H1 (cell line): ENCODE results near the gene CD59. TPM values are rescaled to one million over a fixed set of nuclear protein-coding genes. Genes with fewer than 3 reads are reported as not detected.
A peak's percentile ranks its signal among the peaks of the same experiment; 100 is the strongest.

Experiments
- CTCF ChIA-PET: fragments of 300-600 bp; sonication (Branson Sonifier 250); formaldehyde crosslinking; loops from one replicate; lab custom pipeline; 2021; ENCODE audit not compliant: partially characterized antibody; lab: Charles Lee
- POLR2A ChIA-PET: fragments of 300-600 bp; sonication (Branson Sonifier 250); formaldehyde crosslinking; loops from one replicate; lab custom pipeline; 2021; ENCODE audit warnings: inconsistent platforms; ENCODE audit not compliant: partially characterized antibody; lab: Charles Lee
- DNase-seq, 2 experiments: peaks; one replicate each; pipeline versions ENCODE4 v3.0.0 to v3.0.0-alpha.2; 2010 to 2022; ENCODE audit warnings: low spot score in 2 of 2, low read depth in 1 of 2, mixed read lengths in 1 of 2
- FAIRE-seq: peaks from 2 replicates; lab custom pipeline; 2011; peaks lifted over from hg19 to GRCh38; lab: Jason Lieb, UNC
- H2AFZ ChIP-seq: 2 replicates; pipeline ENCODE4 v1.8.1; 2012; ENCODE audit warnings: low read length, inconsistent platforms
- H2AK5ac ChIP-seq: 2 replicates; pipeline ENCODE4 v1.6.1; 2013; ENCODE audit warnings: low read depth, low read length
- H2BK120ac ChIP-seq: replicated peaks from 2 replicates; pipeline ENCODE3; 2013; ENCODE audit warnings: low read depth, low read length, inconsistent platforms
- H2BK12ac ChIP-seq: 2 replicates; pipeline ENCODE4 v1.6.1; 2013; ENCODE audit warnings: low read depth, low read length
- H2BK15ac ChIP-seq: 2 replicates; pipeline ENCODE4 v1.6.1; 2013; ENCODE audit warnings: low read length
- H2BK20ac ChIP-seq: 2 replicates; pipeline ENCODE4 v1.6.1; 2013; ENCODE audit warnings: low read length
- H2BK5ac ChIP-seq: 2 replicates; pipeline ENCODE4 v1.6.1; 2013; ENCODE audit warnings: low read depth, low read length
- H3K14ac ChIP-seq: 2 replicates; pipeline ENCODE4 v1.6.1; 2013; ENCODE audit warnings: inconsistent platforms; ENCODE audit not compliant: insufficient read length
- H3K18ac ChIP-seq: 2 replicates; pipeline ENCODE4 v1.6.1; 2013; ENCODE audit warnings: low read length; ENCODE audit errors: extremely low read depth
- H3K23ac ChIP-seq: 2 replicates; pipeline ENCODE4 v1.6.1; 2013; ENCODE audit warnings: inconsistent platforms; ENCODE audit not compliant: insufficient read length
- H3K23me2 ChIP-seq: 2 replicates; pipeline ENCODE4 v1.6.1; 2013; ENCODE audit warnings: low read depth, low read length
- H3K27ac ChIP-seq: 2 replicates; pipeline ENCODE4 v1.6.1; 2011; ENCODE audit warnings: low read depth, low read length, inconsistent platforms
- H3K27me3 ChIP-seq, 4 experiments: replicated peaks in 1 of 4; 1 replicate in 1 of 4; 2 replicates in 3 of 4; pipeline versions ENCODE4 v1.6.1 to v1.8.1; 2011 to 2013; ENCODE audit warnings: low read length in 3 of 4, mild to moderate bottlenecking in 3 of 4, inconsistent platforms in 2 of 4, mixed read lengths in 2 of 4, moderate library complexity in 1 of 4; ENCODE audit not compliant: control insufficient read depth in 3 of 4, insufficient read depth in 3 of 4; ENCODE audit errors: extremely low read depth in 1 of 4
- H3K36me3 ChIP-seq, 4 experiments: 2 replicates each; pipeline versions ENCODE4 v1.6.1 to v1.8.1; 2011 to 2013; ENCODE audit warnings: mild to moderate bottlenecking in 4 of 4, low read length in 3 of 4, moderate library complexity in 2 of 4, control low read depth in 1 of 4, inconsistent platforms in 1 of 4; ENCODE audit not compliant: insufficient read depth in 4 of 4, control insufficient read depth in 2 of 4
- H3K4ac ChIP-seq: replicated peaks from 2 replicates; pipeline ENCODE3; 2013; ENCODE audit warnings: low read length, low read depth, mixed read lengths, inconsistent platforms; ENCODE audit not compliant: insufficient read length
- H3K4me1 ChIP-seq, 4 experiments: replicated peaks in 1 of 4; 1 replicate in 1 of 4; 2 replicates in 3 of 4; pipeline versions ENCODE4 v1.6.1 to v1.8.1; 2011 to 2013; ENCODE audit warnings: low read length in 3 of 4, inconsistent platforms in 2 of 4, mixed read lengths in 1 of 4; ENCODE audit not compliant: insufficient read depth in 4 of 4, control insufficient read depth in 3 of 4
- H3K4me2 ChIP-seq, 2 experiments: 2 replicates each; pipeline versions ENCODE4 v1.6.1 to v1.8.1; 2011 to 2013; ENCODE audit warnings: low read depth in 2 of 2, low read length in 2 of 2, control low read depth in 1 of 2, inconsistent platforms in 1 of 2, mild to moderate bottlenecking in 1 of 2; ENCODE audit not compliant: insufficient read depth in 1 of 2
- H3K4me3 ChIP-seq, 4 experiments: fragments of 200-600, 300-600 bp in 1 of 4; sonication (generic), shearing (Covaris generic), sonication (Bioruptor Twin) in 1 of 4; 2 replicates each; pipeline versions ENCODE4 v1.5.1 to v1.8.1; 2011 to 2016; ENCODE audit warnings: low read length in 4 of 4, low read depth in 3 of 4, control low read depth in 2 of 4, inconsistent platforms in 2 of 4, mild to moderate bottlenecking in 2 of 4, mixed read lengths in 1 of 4, moderate library complexity in 1 of 4; ENCODE audit not compliant: insufficient read depth in 2 of 4; ENCODE audit errors: extremely low read depth in 1 of 4
- H3K56ac ChIP-seq: replicated peaks from 2 replicates; pipeline ENCODE3; 2013; ENCODE audit warnings: low read depth, mild to moderate bottlenecking, mixed read lengths, low read length, inconsistent platforms; ENCODE audit not compliant: insufficient read length
- H3K79me1 ChIP-seq: 2 replicates; pipeline ENCODE4 v1.6.1; 2013; ENCODE audit warnings: low read depth, low read length, control low read depth
- H3K79me2 ChIP-seq, 2 experiments: 2 replicates each; pipeline versions ENCODE4 v1.6.1 to v1.8.1; 2012 to 2013; ENCODE audit warnings: low read length in 2 of 2, mild to moderate bottlenecking in 2 of 2, inconsistent platforms in 1 of 2; ENCODE audit not compliant: insufficient read depth in 2 of 2, control insufficient read depth in 1 of 2
- H3K9ac ChIP-seq, 4 experiments: replicated peaks in 1 of 4; 1 replicate in 1 of 4; 2 replicates in 3 of 4; pipeline versions ENCODE4 v1.6.1 to v1.8.1; 2011 to 2013; ENCODE audit warnings: low read depth in 3 of 4, low read length in 3 of 4, control low read depth in 2 of 4, mild to moderate bottlenecking in 2 of 4, moderate library complexity in 2 of 4, inconsistent platforms in 1 of 4; ENCODE audit errors: extremely low read depth in 1 of 4
- H3K9me3 ChIP-seq, 2 experiments: 2 replicates each; pipeline versions ENCODE4 v1.6.1 to v1.8.1; 2012 to 2013; ENCODE audit warnings: mild to moderate bottlenecking in 2 of 2, moderate library complexity in 2 of 2, control low read depth in 1 of 2, inconsistent platforms in 1 of 2, low read depth in 1 of 2, low read length in 1 of 2, mixed read lengths in 1 of 2; ENCODE audit not compliant: insufficient read depth in 2 of 2
- H4K20me1 ChIP-seq, 2 experiments: replicated peaks in 1 of 2; 2 replicates each; pipeline versions ENCODE3 to v1.8.1; 2011 to 2013; ENCODE audit warnings: inconsistent platforms in 2 of 2, low read length in 2 of 2, mild to moderate bottlenecking in 1 of 2; ENCODE audit not compliant: insufficient read depth in 2 of 2, control insufficient read depth in 1 of 2
- H4K5ac ChIP-seq: 2 replicates; pipeline ENCODE4 v1.6.1; 2013; ENCODE audit warnings: low read length, low read depth, mixed read lengths, inconsistent platforms; ENCODE audit not compliant: insufficient read length
- H4K8ac ChIP-seq: 2 replicates; pipeline ENCODE4 v1.8.0; 2013; ENCODE audit warnings: mild to moderate bottlenecking, moderate library complexity, low read length, inconsistent platforms; ENCODE audit not compliant: insufficient read depth; ENCODE audit errors: extremely low read depth
- H4K91ac ChIP-seq: replicated peaks from 2 replicates; pipeline ENCODE3; 2013; ENCODE audit warnings: low read length, mixed read lengths, inconsistent platforms; ENCODE audit not compliant: insufficient read length
- CBX5 ChIP-seq: fragments of 300-800, 300-1000 bp; sonication (generic); IDR thresholded peaks from 2 replicates; pipeline ENCODE4 v1.7.1; 2016; ENCODE audit warnings: antibody characterized with exemption, low read length, low read depth
- HDAC2 ChIP-seq, 2 experiments: fragments of 300-600 bp in 1 of 2; sonication (generic) in 1 of 2; IDR thresholded peaks; 2 replicates each; pipeline ENCODE4 v1.6.1; 2011 to 2012; ENCODE audit warnings: low read depth in 2 of 2, low read length in 2 of 2, mild to moderate bottlenecking in 2 of 2, moderate library complexity in 2 of 2, borderline replicate concordance in 1 of 2, inconsistent platforms in 1 of 2
- JUND ChIP-seq: IDR thresholded peaks from 2 replicates; pipeline ENCODE4 v1.6.1; 2011; ENCODE audit warnings: mild to moderate bottlenecking, improper control_type of control experiment, low read length
- SAP30 ChIP-seq: fragments of 300-600 bp; sonication (generic); IDR thresholded peaks from 2 replicates; pipeline ENCODE4 v1.7.1; 2012; ENCODE audit warnings: low read length, moderate library complexity, mild to moderate bottlenecking, inconsistent platforms; ENCODE audit not compliant: insufficient read depth, insufficient replicate concordance
- SIX5 ChIP-seq: IDR thresholded peaks from 2 replicates; pipeline ENCODE4 v1.6.1; 2011; ENCODE audit warnings: mild to moderate bottlenecking, low read depth, low read length
- WGBS, 2 experiments: shearing (Covaris generic) in 1 of 2; methylation state at CpG; one replicate each; pipeline versions ENCODE4 v1.1.6 to v1.1.7; 2013 to 2015; ENCODE audit warnings: low lambda C conversion rate in 2 of 2, mixed read lengths in 2 of 2, inconsistent platforms in 1 of 2, low coverage in 1 of 2, missing lambda C conversion rate in 1 of 2; ENCODE audit not compliant: insufficient replicate concordance in 2 of 2, insufficient coverage in 1 of 2, insufficient read length in 1 of 2; ENCODE audit errors: extremely low coverage in 1 of 2, missing lambda C conversion rate in 1 of 2; 5-methylcytosine and 5-hydroxymethylcytosine counted together
- polyA plus RNA-seq, 7 experiments: library from polyadenylated mRNA; depleted of rRNA in 3 of 7; stranded (reverse) in 5 of 7; unstranded in 2 of 7; fragments of >200 nt in 5 of 7; fragments of 200-250 nt in 2 of 7; gene quantifications; 1 replicate in 5 of 7; 2 replicates in 1 of 7; 4 replicates in 1 of 7; pipeline versions ENCODE4 v1.2.1 to v1.2.3, GENCODE V29; 2011 to 2013; ENCODE audit warnings: missing spikeins in 2 of 7, mixed read lengths in 2 of 7
- total RNA-seq: library from RNA; stranded (reverse); fragmentation: NEBNext Ultra II Directional; extraction: Animal tissue kit (Norgen Biotek cat#: 25700); gene quantifications from 2 replicates; pipeline ENCODE4 v1.2.1, GENCODE V29; 2021
- TF ChIP-seq, protein P1 (sequence below): IDR thresholded peaks from 2 replicates; pipeline ENCODE4 v1.6.1; 2012; ENCODE audit warnings: inconsistent platforms

The CD59 gene
- total and polyA plus RNA-seq, 2 of the 8 experiments (the other 6 are each of a cell fraction or from before 2014, with no cell fraction given): 63.1 to 90.3 TPM

DNA sequence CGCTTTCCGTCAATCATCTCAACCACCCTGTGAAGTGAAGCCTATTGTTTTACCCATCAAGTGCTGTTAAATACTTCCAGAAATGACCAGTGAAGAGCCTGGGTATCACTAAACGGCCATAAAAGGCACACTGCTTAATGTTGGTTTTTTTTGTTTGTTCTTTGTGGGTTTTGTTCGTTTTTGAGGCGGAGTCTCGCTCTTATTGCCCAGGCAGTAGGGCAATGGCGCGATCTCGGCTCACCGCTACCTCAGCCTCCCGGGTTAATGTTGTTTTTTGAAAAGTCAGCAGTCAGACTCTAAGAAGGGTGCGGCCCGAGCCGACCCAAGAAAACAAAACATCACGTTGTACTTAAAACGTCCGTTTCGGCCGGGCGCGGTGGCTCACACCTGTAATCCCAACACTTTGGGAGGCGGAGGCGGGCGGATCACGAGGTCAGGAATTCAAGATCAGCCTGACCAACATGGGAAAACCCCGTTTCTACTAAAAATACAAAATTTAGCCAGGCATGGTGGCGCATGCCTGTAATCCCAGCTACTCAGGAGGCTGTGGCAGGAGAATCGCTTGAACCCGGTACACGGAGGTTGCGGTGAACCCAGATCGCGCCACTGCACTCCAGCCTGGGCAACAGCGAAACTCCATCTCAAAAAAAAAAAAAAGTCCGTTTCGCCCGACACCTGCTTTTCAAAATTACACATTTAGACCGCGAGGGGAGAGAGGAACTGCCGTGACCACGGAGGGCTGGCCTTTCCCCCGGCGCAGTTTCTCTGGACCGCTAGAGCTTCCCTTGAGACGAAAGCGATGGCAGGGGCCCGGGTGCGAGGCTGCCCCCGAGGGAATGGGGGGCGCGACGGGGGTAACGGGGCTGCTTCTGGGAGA lies 714 bp downstream of the CD59 start:
- H3K9ac ChIP-seq: peak overlapping the region; percentile 46 to 78 (median 68)
- H3K79me2 ChIP-seq: peaks cover 2 to 37% of the 10 kb centered on the region in 2 experiments; a peak in 3 of 4 replicates
- no peaks in the 10 kb centered on the region for H3K9me3 ChIP-seq
- no peak overlapping the region for H4K91ac ChIP-seq
- WGBS, 2 experiments: 5% methylated on average over 39 of the region's 53 CpGs; no CpG with 5 or more reads in 1 of the 2 experiments
- no peak overlapping the region for H2AFZ ChIP-seq
- H2BK15ac ChIP-seq: no peak overlapping the region
- H3K56ac ChIP-seq: peak overlapping the region; percentile 62
- peak overlapping the region; percentile 75 for H4K8ac ChIP-seq
- H2BK5ac ChIP-seq: no peak overlapping the region
- ChIA-PET CTCF (interaction anchor here (0.7 to 1.2 kb wide), 3 partner anchors 40 to 45 kb away, joined by 3 to 5 read pairs (median 3); no protein-coding TSS in a partner anchor), POLR2A (interaction anchor here (0.6 to 1.4 kb wide), 5 partner anchors 9 to 1482 kb away, joined by 3 to 4 read pairs (median 3); no protein-coding TSS in a partner anchor)
- peaks cover 0 to 6% (median 4%) of the 10 kb centered on the region in 4 experiments; a peak in 3 of 7 replicates for H3K27me3 ChIP-seq
- H3K27ac ChIP-seq: peak overlapping the region; percentile 38; the same call in 1 of the 2 replicates
- H3K4me3 ChIP-seq: peak overlapping the region; percentile 72 to 98 (median 80)
- H3K23me2 ChIP-seq: peaks cover 9% of the 10 kb centered on the region
- no peak overlapping the region for H4K5ac ChIP-seq
- H2BK20ac ChIP-seq: no peak overlapping the region; the same call in 1 of the 2 replicates
- no peak overlapping the region for H2AK5ac ChIP-seq
- H3K23ac ChIP-seq: no peak overlapping the region
- peak overlapping the region; percentile 74 for H3K4me2 ChIP-seq
- peaks cover 6 to 9% (median 6%) of the 10 kb centered on the region in 4 experiments; a peak in 5 of 7 replicates for H3K4me1 ChIP-seq
- H4K20me1 ChIP-seq: peaks cover 3 to 12% of the 10 kb centered on the region in 2 experiments
- FAIRE-seq (no peak), DNase-seq (peak in 1 of 2 experiments; percentile 54)
- H3K14ac ChIP-seq: no peak overlapping the region
- H3K36me3 ChIP-seq: no peaks in the 10 kb centered on the region; a peak in 1 of 8 replicates
- no peak overlapping the region for H2BK120ac ChIP-seq
- H3K18ac ChIP-seq: no peak overlapping the region; the same call in 1 of the 2 replicates
- no peak overlapping the region for H2BK12ac ChIP-seq
- no peaks in the 10 kb centered on the region for H3K79me1 ChIP-seq
- H3K4ac ChIP-seq: peak overlapping the region; percentile 22
- peak; percentile 64 for TF ChIP-seq SAP30
- TF ChIP-seq CBX5: no peak
- TF ChIP-seq, protein P1, sequence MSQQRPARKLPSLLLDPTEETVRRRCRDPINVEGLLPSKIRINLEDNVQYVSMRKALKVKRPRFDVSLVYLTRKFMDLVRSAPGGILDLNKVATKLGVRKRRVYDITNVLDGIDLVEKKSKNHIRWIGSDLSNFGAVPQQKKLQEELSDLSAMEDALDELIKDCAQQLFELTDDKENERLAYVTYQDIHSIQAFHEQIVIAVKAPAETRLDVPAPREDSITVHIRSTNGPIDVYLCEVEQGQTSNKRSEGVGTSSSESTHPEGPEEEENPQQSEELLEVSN: no peak
- TF ChIP-seq SIX5: no peak
- TF ChIP-seq JUND: no peak
- TF ChIP-seq HDAC2 (IDR thresholded peaks at IDR 0.05; ENCODE audit: borderline replicate concordance in 1 of 2, low read depth in 2 of 2, low read length in 2 of 2): no peak
